Measurements from ENCODE around the gene DDX20. TPM values are rescaled to one million over a fixed set of nuclear protein-coding genes. Genes with fewer than 3 reads are reported as not detected.

The DDX20 gene
- total RNA-seq, 6 experiments from 2014 or later: 12.9 to 15.5 (median 13.9) TPM

DNA sequence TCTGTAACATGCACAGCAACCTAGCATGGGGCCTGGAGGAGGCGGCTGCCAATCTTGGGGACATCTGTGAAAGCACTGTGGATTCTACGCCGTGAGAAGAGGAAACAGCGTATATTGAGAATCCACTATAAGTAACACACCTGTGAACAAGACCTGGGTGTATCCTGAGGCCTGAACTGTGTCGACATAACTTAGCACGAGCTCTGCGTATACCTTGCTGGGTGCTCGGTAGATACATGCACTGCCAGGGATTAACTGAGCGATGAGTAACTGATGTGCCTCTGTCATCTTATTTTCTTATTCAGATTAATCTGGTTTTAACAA is 58.6 kb downstream of the DDX20 start:
- H3K36me3 Mint-ChIP-seq (ENCODE audit: low read depth): no peaks in the 10 kb centered on the region
- no peak overlapping the region for H3K27ac Mint-ChIP-seq
- no peaks in the 10 kb centered on the region for H3K9me3 Mint-ChIP-seq
- DNase-seq: no peak
- TF ChIP-seq, protein P1, sequence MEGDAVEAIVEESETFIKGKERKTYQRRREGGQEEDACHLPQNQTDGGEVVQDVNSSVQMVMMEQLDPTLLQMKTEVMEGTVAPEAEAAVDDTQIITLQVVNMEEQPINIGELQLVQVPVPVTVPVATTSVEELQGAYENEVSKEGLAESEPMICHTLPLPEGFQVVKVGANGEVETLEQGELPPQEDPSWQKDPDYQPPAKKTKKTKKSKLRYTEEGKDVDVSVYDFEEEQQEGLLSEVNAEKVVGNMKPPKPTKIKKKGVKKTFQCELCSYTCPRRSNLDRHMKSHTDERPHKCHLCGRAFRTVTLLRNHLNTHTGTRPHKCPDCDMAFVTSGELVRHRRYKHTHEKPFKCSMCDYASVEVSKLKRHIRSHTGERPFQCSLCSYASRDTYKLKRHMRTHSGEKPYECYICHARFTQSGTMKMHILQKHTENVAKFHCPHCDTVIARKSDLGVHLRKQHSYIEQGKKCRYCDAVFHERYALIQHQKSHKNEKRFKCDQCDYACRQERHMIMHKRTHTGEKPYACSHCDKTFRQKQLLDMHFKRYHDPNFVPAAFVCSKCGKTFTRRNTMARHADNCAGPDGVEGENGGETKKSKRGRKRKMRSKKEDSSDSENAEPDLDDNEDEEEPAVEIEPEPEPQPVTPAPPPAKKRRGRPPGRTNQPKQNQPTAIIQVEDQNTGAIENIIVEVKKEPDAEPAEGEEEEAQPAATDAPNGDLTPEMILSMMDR (IDR thresholded peaks at IDR 0.05): no peak
- H3K4me3 Mint-ChIP-seq: no peak overlapping the region
- peaks cover 50% of the 10 kb centered on the region for H3K27me3 Mint-ChIP-seq (ENCODE audit: insufficient read depth)
- H3K4me1 Mint-ChIP-seq (ENCODE audit: low read depth): no peaks in the 10 kb centered on the region

GRCh38 chr1:111814642-111815041 is 58.9 kb downstream of the DDX20 start:
- no peak for DNase-seq
- no peak overlapping the region for H3K27ac Mint-ChIP-seq
- H3K27me3 Mint-ChIP-seq (ENCODE audit: insufficient read depth): peaks cover 47% of the 10 kb centered on the region
- no peak overlapping the region for H3K4me3 Mint-ChIP-seq
- TF ChIP-seq, protein P1 (IDR thresholded peaks at IDR 0.05): no peak
- H3K9me3 Mint-ChIP-seq: no peaks in the 10 kb centered on the region
- no peaks in the 10 kb centered on the region for H3K4me1 Mint-ChIP-seq (ENCODE audit: low read depth)
- H3K36me3 Mint-ChIP-seq (ENCODE audit: low read depth): no peaks in the 10 kb centered on the region

Other genes starting within 250 kb of the DDX20 start
- gene RAP1A, start 136.1 kb upstream of the DDX20 start, total RNA-seq (2021; fragmentation: NEBNext Ultra II Directional; extraction: Animal tissue kit (Norgen Biotek cat#: 25700)): 10 to 100 TPM; 75.7 to 82.9 (median 80.3) TPM
- gene INKA2, start 16.5 kb upstream of the DDX20 start, total RNA-seq (2021; fragmentation: NEBNext Ultra II Directional; extraction: Animal tissue kit (Norgen Biotek cat#: 25700)): 1 to 10 TPM; 1.7 to 3.5 (median 2.6) TPM
- under 1 TPM; 0.09 to 0.47 (median 0.12) TPM for gene KCND3, start 233.8 kb downstream of the DDX20 start, total RNA-seq (2021; fragmentation: NEBNext Ultra II Directional; extraction: Animal tissue kit (Norgen Biotek cat#: 25700))

All from HFFc6 (cell line).